Kidney epithelial cell (primary cell): ENCODE measurements around the gene CGRRF1. TPM values are rescaled to one million over a fixed set of nuclear protein-coding genes. Genes with fewer than 3 reads are reported as not detected.

Experiments used
- DNase-seq: peaks from one replicate; pipeline ENCODE4 v3.0.0-alpha.2; 2010; ENCODE audit warnings: low read depth
- H3K27me3 ChIP-seq: 2 replicates; pipeline ENCODE4 v1.6.0; 2011; ENCODE audit warnings: low read length; ENCODE audit not compliant: control insufficient read depth, insufficient read depth
- H3K36me3 ChIP-seq: 2 replicates; pipeline ENCODE4 v1.5.1; 2011; ENCODE audit warnings: low read length; ENCODE audit not compliant: control insufficient read depth, insufficient read depth
- H3K4me3 ChIP-seq: 2 replicates; pipeline ENCODE4 v1.5.1; 2011; ENCODE audit warnings: low read depth, mild to moderate bottlenecking, control low read depth, low read length
- total RNA-seq: library from RNA; depleted of rRNA; stranded (reverse); fragments of >200 nt; gene quantifications from 2 replicates; pipeline ENCODE4 v1.2.3, GENCODE V29; 2015
- TF ChIP-seq, protein P1 (sequence below): IDR thresholded peaks from 2 replicates; pipeline ENCODE4 v1.5.1; 2011; ENCODE audit warnings: mild to moderate bottlenecking, moderate library complexity, low read length, control low read depth, inconsistent platforms; ENCODE audit not compliant: insufficient read depth, poor library complexity, severe bottlenecking

CGRRF1 gene
- total RNA-seq, 1 donor from 2014 or later, result 13.4 TPM

DNA sequence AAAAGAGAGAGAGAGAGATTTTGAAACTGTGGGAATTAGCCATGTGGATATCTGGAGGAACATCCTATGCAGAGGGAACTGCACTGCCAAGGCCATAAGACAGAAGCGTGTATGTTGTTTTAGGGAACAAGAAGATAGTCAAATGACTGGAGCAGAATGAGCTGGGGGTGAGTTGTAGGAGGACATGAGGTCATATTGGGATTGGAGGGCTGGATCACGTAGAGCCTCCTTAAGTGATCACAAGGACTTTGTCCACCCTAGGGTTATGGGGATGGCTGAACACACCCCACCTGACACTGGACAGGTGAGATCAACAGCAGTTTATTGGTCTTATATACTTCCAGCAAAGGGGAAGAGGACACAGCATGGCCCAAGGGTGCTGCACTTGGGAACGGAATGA, 8.2 kb upstream of the CGRRF1 start:
- no peak for DNase-seq
- TF ChIP-seq, protein P1, sequence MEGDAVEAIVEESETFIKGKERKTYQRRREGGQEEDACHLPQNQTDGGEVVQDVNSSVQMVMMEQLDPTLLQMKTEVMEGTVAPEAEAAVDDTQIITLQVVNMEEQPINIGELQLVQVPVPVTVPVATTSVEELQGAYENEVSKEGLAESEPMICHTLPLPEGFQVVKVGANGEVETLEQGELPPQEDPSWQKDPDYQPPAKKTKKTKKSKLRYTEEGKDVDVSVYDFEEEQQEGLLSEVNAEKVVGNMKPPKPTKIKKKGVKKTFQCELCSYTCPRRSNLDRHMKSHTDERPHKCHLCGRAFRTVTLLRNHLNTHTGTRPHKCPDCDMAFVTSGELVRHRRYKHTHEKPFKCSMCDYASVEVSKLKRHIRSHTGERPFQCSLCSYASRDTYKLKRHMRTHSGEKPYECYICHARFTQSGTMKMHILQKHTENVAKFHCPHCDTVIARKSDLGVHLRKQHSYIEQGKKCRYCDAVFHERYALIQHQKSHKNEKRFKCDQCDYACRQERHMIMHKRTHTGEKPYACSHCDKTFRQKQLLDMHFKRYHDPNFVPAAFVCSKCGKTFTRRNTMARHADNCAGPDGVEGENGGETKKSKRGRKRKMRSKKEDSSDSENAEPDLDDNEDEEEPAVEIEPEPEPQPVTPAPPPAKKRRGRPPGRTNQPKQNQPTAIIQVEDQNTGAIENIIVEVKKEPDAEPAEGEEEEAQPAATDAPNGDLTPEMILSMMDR, result no peak
- no peak overlapping the region for H3K4me3 ChIP-seq
- no peaks in the 10 kb centered on the region for H3K27me3 ChIP-seq
- H3K36me3 ChIP-seq, result no peaks in the 10 kb centered on the region

DNA sequence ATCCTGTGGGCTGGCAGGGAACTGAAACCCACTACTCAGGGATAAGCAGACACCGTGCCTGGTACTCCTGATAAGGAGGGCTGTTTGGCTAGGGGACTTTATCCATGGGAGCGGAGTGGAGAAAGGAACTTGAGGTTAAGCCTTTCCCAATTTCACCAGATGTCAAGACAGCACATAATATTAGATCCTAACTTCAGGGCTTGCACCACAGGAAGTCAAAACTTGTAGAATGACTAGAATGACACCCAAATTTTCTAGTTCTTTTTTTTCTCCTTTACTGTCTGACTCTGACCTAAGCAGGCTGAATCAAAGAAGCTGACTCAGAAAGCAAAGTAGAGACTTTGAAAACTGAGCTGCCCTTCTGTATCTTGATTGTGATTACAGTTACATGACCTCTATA, 7.1 kb upstream of the CGRRF1 start:
- no peak for DNase-seq
- Histone ChIP-seq H3K4me3 (no peak overlapping the region), H3K27me3 (no peaks in the 10 kb centered on the region), H3K36me3 (no peaks in the 10 kb centered on the region)
- TF ChIP-seq, protein P1, result no peak

DNA sequence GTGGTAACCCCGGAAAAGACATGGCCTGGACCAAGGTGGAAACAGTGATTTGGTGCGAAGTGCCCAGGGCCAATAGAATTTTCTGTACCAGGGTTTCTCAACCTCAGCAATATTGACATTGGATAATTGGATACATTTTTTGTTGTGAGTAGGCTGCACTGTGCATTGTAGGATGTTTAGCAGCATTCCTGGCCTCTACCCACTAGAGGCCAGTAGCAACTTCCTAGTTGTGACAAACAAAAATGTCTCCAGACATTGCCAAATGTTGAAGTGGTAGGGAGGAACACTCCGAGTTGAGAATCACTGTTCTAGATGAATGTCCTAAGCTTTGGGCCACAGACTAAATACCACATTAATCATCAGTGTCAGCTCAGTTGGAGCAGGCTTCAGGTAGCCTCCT, 6.2 kb upstream of the CGRRF1 start:
- no peak for DNase-seq
- H3K36me3 ChIP-seq, result no peaks in the 10 kb centered on the region
- H3K4me3 ChIP-seq, result no peak overlapping the region
- TF ChIP-seq, protein P1, result peak; percentile 33
- no peaks in the 10 kb centered on the region for H3K27me3 ChIP-seq

DNA sequence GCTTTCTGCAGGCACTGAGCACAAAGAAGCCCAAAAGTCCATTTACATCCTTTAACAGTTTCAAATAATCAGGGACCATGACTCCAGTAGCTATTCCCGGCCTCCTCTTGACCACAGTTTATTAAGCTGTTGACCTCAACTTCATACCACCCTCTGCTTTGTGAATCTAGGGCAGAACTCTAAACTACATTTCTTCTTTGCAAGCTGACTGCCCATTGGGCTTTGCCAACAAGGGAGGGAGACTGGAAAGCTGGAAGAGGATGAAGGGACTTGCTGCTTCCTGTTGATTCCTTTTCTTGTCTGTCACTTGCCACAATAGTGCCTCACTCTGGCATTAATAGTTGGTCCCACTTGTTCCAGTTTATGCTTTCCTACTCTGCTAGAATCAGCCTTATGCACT, 2.7 kb downstream of the CGRRF1 start:
- DNase-seq, result no peak
- Histone ChIP-seq H3K4me3 (no peak overlapping the region), H3K27me3 (no peaks in the 10 kb centered on the region), H3K36me3 (no peaks in the 10 kb centered on the region)
- TF ChIP-seq, protein P1, result no peak

DNA sequence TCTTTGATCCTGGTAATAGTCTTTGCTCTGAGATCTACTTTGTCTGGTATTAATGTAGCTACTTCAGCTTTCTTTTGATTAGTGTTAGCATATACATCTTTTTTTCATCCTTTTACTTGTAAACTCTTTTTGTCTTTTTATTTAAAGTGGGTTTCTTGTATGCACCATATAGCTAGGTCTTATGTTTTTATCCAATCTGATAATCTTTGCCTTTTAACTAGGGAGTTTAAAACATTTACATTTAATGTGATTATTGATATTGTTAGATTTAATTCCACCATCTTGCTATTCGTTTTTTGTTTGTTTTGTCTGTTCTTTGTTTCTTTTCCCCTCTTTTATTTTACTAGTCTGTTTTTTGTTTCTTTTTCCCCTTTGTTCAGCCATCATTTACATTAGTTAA, 6.0 kb downstream of the CGRRF1 start:
- no peak overlapping the region for H3K4me3 ChIP-seq
- DNase-seq, result no peak
- H3K27me3 ChIP-seq, result no peaks in the 10 kb centered on the region
- H3K36me3 ChIP-seq, result no peaks in the 10 kb centered on the region
- TF ChIP-seq, protein P1, result no peak

DNA sequence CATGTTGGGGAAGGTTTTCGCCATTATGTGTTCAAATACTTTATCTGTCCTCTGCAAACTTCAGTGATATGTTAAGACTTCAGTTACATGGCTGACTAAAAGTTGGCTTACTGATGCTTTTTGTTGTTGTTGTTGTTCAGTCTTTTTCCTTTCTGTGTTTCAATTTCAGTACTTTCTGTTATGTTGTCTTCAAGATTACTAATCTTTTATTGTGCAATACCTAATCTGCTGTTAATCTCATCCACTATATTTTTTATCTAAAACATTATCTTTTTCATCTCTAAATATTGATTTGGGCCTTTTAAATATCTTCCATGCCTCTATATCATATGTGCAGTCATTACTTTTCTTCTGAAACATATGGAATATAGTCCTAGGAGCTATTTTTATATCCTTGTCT, 7.0 kb downstream of the CGRRF1 start:
- Histone ChIP-seq H3K27me3 (no peaks in the 10 kb centered on the region), H3K36me3 (no peaks in the 10 kb centered on the region), H3K4me3 (no peak overlapping the region)
- no peak for DNase-seq
- TF ChIP-seq, protein P1, result no peak
